Panc1 (cell line): ENCODE measurements around the gene CREB3L2. TPM values are rescaled to one million over a fixed set of nuclear protein-coding genes. Genes with fewer than 3 reads are reported as not detected.

Experiments used
- ATAC-seq: fragments of 200-7000 bp; cut with Tn5 transposase; 2 replicates; pipeline ENCODE4 v1.9.1; 2020; ENCODE audit warnings: mild to moderate bottlenecking, moderate library complexity
- BruUV-seq: library from RNA; stranded (reverse); fragments of 400-500 nt; replicated peaks from 2 replicates; lab custom pipeline; 2021; lab: Mats Ljungman, UMichigan
- CTCF ChIA-PET: fragments of 300-600 bp; sonication (Branson Sonifier 250); formaldehyde crosslinking; loops from one replicate; lab custom pipeline; 2022; ENCODE audit warnings: antibody characterized with exemption; lab: Charles Lee
- POLR2A ChIA-PET: fragments of 300-600 bp; sonication (Branson Sonifier 250); formaldehyde crosslinking; loops from one replicate; lab custom pipeline; 2022; ENCODE audit warnings: antibody characterized with exemption; lab: Charles Lee
- DNase-seq: peaks from one replicate; pipeline ENCODE4 v3.0.0-alpha.2; 2010; ENCODE audit warnings: low read depth, low spot score
- H3K27ac ChIP-seq: 2 replicates; pipeline ENCODE4 v1.5.1; 2011; ENCODE audit warnings: mild to moderate bottlenecking, low read length, inconsistent platforms
- H3K27me3 ChIP-seq: fragments of 200-500 bp; sonication (Bioruptor generic); 2 replicates; pipeline ENCODE4 v1.6.0; 2014; ENCODE audit warnings: low read length, inconsistent platforms; ENCODE audit not compliant: control insufficient read depth, insufficient read depth
- H3K36me3 ChIP-seq: fragments of 200-500 bp; sonication (Bioruptor generic); 2 replicates; pipeline ENCODE4 v1.5.1; 2014; ENCODE audit warnings: inconsistent platforms, mild to moderate bottlenecking, low read length, moderate library complexity; ENCODE audit not compliant: control insufficient read depth, insufficient read depth
- H3K4me1 ChIP-seq: 2 replicates; pipeline ENCODE4 v1.5.1; 2011; ENCODE audit warnings: inconsistent platforms, mild to moderate bottlenecking, low read length, moderate library complexity; ENCODE audit not compliant: control insufficient read depth, insufficient read depth
- H3K4me3 ChIP-seq, 2 experiments: 2 replicates each; pipeline ENCODE4 v1.5.1; 2011 to 2012; ENCODE audit warnings: low read depth in 2 of 2, low read length in 2 of 2, mild to moderate bottlenecking in 2 of 2, inconsistent platforms in 1 of 2, moderate library complexity in 1 of 2
- H3K9me3 ChIP-seq: fragments of 200-500 bp; sonication (Bioruptor generic); 2 replicates; pipeline ENCODE4 v1.5.1; 2014; ENCODE audit warnings: low read depth, mild to moderate bottlenecking, inconsistent platforms, low read length, moderate library complexity; ENCODE audit not compliant: control insufficient read depth, insufficient read depth
- POLR2AphosphoS5 ChIP-seq: IDR thresholded peaks from 2 replicates; pipeline ENCODE4 v1.6.1; 2012; ENCODE audit warnings: mild to moderate bottlenecking, low read depth, low read length, moderate library complexity
- SIN3A ChIP-seq: IDR thresholded peaks from 2 replicates; pipeline ENCODE4 v1.6.1; 2012; ENCODE audit warnings: low read depth, mild to moderate bottlenecking, low read length, moderate library complexity, borderline replicate concordance; ENCODE audit not compliant: insufficient read depth
- TCF7L2 ChIP-seq: IDR thresholded peaks from 2 replicates; pipeline ENCODE4 v1.6.1; 2011; ENCODE audit warnings: mild to moderate bottlenecking, low read depth, low read length, inconsistent platforms
- in situ Hi-C: cut with HindIII; loops from 2 replicates; pipeline ENCODE4 v1.10.0; 2016; ENCODE audit warnings: low sequenced_read_pairs, low pct_unique_long_range_greater_than_20kb
- intact Hi-C: fragments of 100-400 bp; cut with micrococcal nuclease; formaldehyde crosslinking; loops from one replicate; pipeline ENCODE4 v1.10.0; 2022; ENCODE audit not compliant: unreplicated experiment
- total RNA-seq: library from RNA; stranded (reverse); gene quantifications from one replicate; pipeline ENCODE4 v1.2.1, GENCODE V29; 2021; ENCODE audit not compliant: unreplicated experiment
- TF ChIP-seq, protein P1 (sequence below), 2 experiments: IDR thresholded peaks; 2 replicates each; pipeline ENCODE4 v1.6.1; 2011 to 2012; ENCODE audit warnings: low read depth in 2 of 2, control low read depth in 1 of 2, low read length in 1 of 2, mild to moderate bottlenecking in 1 of 2, moderate library complexity in 1 of 2; ENCODE audit not compliant: insufficient read depth in 1 of 2
- TF ChIP-seq, protein P2 (sequence below): fragments of 450-650 bp; IDR thresholded peaks from 2 replicates; pipeline ENCODE4 v1.5.1; 2017; ENCODE audit warnings: mild to moderate bottlenecking

Gene CREB3L2
- total RNA-seq, 1 experiment from 2014 or later = 22.7 TPM

DNA sequence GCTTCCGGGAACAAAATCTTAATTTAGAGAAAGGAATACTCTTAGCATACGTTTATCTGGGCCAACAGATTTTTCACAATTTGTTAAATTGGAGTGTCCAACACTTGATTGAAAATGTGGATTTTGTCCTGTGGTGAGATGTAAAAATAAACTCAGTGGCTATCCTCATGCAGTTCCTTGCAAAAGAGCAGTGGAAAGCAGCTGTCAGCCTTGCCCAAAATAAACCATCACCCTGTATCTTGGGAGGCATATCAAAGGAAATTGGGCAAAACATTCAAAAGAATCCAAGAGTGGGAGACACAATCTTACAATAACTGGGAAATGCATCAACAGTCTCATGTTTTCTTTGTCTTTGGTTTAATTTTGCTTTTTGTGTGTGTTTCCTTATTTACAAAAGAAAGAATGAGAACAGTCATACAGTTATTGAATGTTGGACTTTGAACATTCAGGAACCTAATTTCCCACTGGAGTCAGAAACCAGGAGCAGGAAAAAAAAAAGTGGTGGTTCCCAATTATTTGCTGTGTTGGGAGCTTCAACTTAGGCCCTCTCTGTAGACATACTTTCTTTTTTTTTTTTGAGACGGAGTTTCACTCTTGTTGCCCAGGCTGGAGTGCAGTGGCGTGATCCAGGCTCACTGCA, 110.8 kb downstream of the CREB3L2 start:
- H3K36me3 ChIP-seq = no peaks in the 10 kb centered on the region
- H3K27ac ChIP-seq = no peak overlapping the region
- no peak for DNase-seq
- no peak for ATAC-seq
- BruUV-seq = no TSS peak
- no peaks in the 10 kb centered on the region for H3K9me3 ChIP-seq
- H3K4me3 ChIP-seq = no peak overlapping the region
- intact Hi-C loops (no loop called here), in situ Hi-C loops (no loop called here)
- TF ChIP-seq, protein P1, sequence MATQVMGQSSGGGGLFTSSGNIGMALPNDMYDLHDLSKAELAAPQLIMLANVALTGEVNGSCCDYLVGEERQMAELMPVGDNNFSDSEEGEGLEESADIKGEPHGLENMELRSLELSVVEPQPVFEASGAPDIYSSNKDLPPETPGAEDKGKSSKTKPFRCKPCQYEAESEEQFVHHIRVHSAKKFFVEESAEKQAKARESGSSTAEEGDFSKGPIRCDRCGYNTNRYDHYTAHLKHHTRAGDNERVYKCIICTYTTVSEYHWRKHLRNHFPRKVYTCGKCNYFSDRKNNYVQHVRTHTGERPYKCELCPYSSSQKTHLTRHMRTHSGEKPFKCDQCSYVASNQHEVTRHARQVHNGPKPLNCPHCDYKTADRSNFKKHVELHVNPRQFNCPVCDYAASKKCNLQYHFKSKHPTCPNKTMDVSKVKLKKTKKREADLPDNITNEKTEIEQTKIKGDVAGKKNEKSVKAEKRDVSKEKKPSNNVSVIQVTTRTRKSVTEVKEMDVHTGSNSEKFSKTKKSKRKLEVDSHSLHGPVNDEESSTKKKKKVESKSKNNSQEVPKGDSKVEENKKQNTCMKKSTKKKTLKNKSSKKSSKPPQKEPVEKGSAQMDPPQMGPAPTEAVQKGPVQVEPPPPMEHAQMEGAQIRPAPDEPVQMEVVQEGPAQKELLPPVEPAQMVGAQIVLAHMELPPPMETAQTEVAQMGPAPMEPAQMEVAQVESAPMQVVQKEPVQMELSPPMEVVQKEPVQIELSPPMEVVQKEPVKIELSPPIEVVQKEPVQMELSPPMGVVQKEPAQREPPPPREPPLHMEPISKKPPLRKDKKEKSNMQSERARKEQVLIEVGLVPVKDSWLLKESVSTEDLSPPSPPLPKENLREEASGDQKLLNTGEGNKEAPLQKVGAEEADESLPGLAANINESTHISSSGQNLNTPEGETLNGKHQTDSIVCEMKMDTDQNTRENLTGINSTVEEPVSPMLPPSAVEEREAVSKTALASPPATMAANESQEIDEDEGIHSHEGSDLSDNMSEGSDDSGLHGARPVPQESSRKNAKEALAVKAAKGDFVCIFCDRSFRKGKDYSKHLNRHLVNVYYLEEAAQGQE (IDR thresholded peaks at IDR 0.05; ENCODE audit: insufficient read depth in 1 of 2, low read depth in 2 of 2, low read length in 1 of 2) = no peak
- no peak for TF ChIP-seq TCF7L2
- no peak for TF ChIP-seq POLR2AphosphoS5
- TF ChIP-seq, protein P2, sequence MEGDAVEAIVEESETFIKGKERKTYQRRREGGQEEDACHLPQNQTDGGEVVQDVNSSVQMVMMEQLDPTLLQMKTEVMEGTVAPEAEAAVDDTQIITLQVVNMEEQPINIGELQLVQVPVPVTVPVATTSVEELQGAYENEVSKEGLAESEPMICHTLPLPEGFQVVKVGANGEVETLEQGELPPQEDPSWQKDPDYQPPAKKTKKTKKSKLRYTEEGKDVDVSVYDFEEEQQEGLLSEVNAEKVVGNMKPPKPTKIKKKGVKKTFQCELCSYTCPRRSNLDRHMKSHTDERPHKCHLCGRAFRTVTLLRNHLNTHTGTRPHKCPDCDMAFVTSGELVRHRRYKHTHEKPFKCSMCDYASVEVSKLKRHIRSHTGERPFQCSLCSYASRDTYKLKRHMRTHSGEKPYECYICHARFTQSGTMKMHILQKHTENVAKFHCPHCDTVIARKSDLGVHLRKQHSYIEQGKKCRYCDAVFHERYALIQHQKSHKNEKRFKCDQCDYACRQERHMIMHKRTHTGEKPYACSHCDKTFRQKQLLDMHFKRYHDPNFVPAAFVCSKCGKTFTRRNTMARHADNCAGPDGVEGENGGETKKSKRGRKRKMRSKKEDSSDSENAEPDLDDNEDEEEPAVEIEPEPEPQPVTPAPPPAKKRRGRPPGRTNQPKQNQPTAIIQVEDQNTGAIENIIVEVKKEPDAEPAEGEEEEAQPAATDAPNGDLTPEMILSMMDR = no peak
- no peak for TF ChIP-seq SIN3A
- ChIA-PET CTCF (no interaction called here), POLR2A (no interaction called here)
- no peaks in the 10 kb centered on the region for H3K27me3 ChIP-seq
- H3K4me1 ChIP-seq = no peaks in the 10 kb centered on the region

DNA sequence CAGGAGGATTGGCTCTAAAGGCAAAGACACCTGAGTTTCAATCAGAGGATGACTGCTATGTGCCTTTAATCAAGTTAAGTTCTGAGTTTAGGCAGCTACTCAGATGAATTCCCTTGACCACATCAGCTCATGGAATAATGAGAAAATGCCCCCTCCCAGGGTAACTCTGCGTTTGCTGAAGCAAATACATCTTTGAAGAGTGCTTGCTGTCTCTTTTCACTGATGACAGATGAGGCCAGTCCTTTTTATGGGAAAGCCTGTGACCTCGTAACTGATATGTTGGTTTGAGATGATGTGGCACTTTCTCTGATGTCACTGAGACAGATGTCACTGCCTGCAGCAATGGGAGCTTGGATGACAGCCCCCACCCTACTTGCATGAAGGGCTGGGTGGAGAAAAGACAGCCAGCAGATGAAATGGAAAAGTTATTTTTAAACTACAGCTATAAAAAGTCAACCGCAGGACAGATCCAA, 111.4 kb downstream of the CREB3L2 start:
- ATAC-seq = no peak
- H3K4me3 ChIP-seq = no peak overlapping the region
- H3K4me1 ChIP-seq = no peaks in the 10 kb centered on the region
- in situ Hi-C loops (no loop called here), intact Hi-C loops (no loop called here)
- ChIA-PET POLR2A (no interaction called here), CTCF (no interaction called here)
- no peak overlapping the region for H3K27ac ChIP-seq
- no peaks in the 10 kb centered on the region for H3K9me3 ChIP-seq
- TF ChIP-seq, protein P2 = no peak
- TF ChIP-seq SIN3A (no peak), POLR2AphosphoS5 (no peak), TCF7L2 (no peak)
- TF ChIP-seq, protein P1 (IDR thresholded peaks at IDR 0.05; ENCODE audit: insufficient read depth in 1 of 2, low read depth in 2 of 2, low read length in 1 of 2) = no peak
- BruUV-seq = no TSS peak
- no peak for DNase-seq
- H3K27me3 ChIP-seq = no peaks in the 10 kb centered on the region
- H3K36me3 ChIP-seq = no peaks in the 10 kb centered on the region
